Neural progenitor cell (in vitro differentiated cells): ENCODE data around the gene TMEM179. TPM values are rescaled to one million over a fixed set of nuclear protein-coding genes. Genes with fewer than 3 reads are reported as not detected.

Source experiments
- DNase-seq: peaks from one replicate; pipeline ENCODE4 v3.0.0-alpha.2; 2016; ENCODE audit warnings: low spot score
- H2AFZ ChIP-seq: fragments of 200-600 bp; sonication (generic); replicated peaks from 2 replicates; pipeline ENCODE4 v1.6.1; 2016; ENCODE audit warnings: antibody characterized with exemption
- H3F3A ChIP-seq: fragments of 200-600 bp; sonication (generic); 2 replicates; pipeline ENCODE4 v1.6.1; 2016; ENCODE audit warnings: antibody characterized with exemption, low read depth
- H3K27ac ChIP-seq: fragments of 200-600 bp; sonication (generic); 2 replicates; pipeline ENCODE4 v1.5.1; 2016; ENCODE audit warnings: mild to moderate bottlenecking
- H3K27me3 ChIP-seq: fragments of 200-600 bp; sonication (generic); 2 replicates; pipeline ENCODE4 v1.6.1; 2016; ENCODE audit warnings: mild to moderate bottlenecking, moderate library complexity
- H3K36me3 ChIP-seq: fragments of 200-600 bp; sonication (generic); 2 replicates; pipeline ENCODE4 v1.5.1; 2016
- H3K4me1 ChIP-seq: fragments of 200-600 bp; sonication (generic); 2 replicates; pipeline ENCODE4 v1.6.1; 2016; ENCODE audit warnings: mixed run types
- H3K4me2 ChIP-seq: fragments of 200-600 bp; sonication (generic); 2 replicates; pipeline ENCODE4 v1.6.1; 2016
- H3K4me3 ChIP-seq: fragments of 200-600 bp; sonication (generic); 2 replicates; pipeline ENCODE4 v1.5.1; 2016
- H3K79me2 ChIP-seq: fragments of 200-600 bp; sonication (generic); 2 replicates; pipeline ENCODE4 v1.6.1; 2016; ENCODE audit warnings: low read depth
- H3K9ac ChIP-seq: fragments of 200-600 bp; sonication (generic); 2 replicates; pipeline ENCODE4 v1.6.1; 2016
- H3K9me3 ChIP-seq: fragments of 200-600 bp; sonication (generic); 2 replicates; pipeline ENCODE4 v1.5.1; 2016; ENCODE audit warnings: low read depth
- H4K20me1 ChIP-seq: fragments of 200-600 bp; sonication (generic); 2 replicates; pipeline ENCODE4 v1.6.1; 2016; ENCODE audit warnings: low read depth
- H3K27ac Mint-ChIP-seq: 3 replicates; pipeline ENCODE4 v1.8.0; 2021; ENCODE audit warnings: mixed read lengths
- H3K27me3 Mint-ChIP-seq: 2 replicates; pipeline ENCODE4 v1.8.0; 2022; ENCODE audit warnings: low read depth, mild to moderate bottlenecking, inconsistent platforms, moderate library complexity, mixed read lengths; ENCODE audit not compliant: insufficient read depth
- H3K36me3 Mint-ChIP-seq: 3 replicates; pipeline ENCODE4 v1.8.0; 2021; ENCODE audit warnings: mixed read lengths
- H3K4me1 Mint-ChIP-seq: 3 replicates; pipeline ENCODE4 v1.8.0; 2021; ENCODE audit warnings: mixed read lengths
- H3K4me3 Mint-ChIP-seq: 3 replicates; pipeline ENCODE4 v1.8.0; 2021; ENCODE audit warnings: mild to moderate bottlenecking, moderate library complexity, mixed read lengths
- H3K9me3 Mint-ChIP-seq: 3 replicates; pipeline ENCODE4 v1.8.0; 2020; ENCODE audit warnings: mixed read lengths
- EZH2 ChIP-seq: fragments of 200-600 bp; sonication (generic); IDR thresholded peaks from 2 replicates; pipeline ENCODE4 v1.6.1; 2017; ENCODE audit warnings: antibody characterized with exemption, mild to moderate bottlenecking, moderate library complexity
- EZH2phosphoT487 ChIP-seq: fragments of 200-600 bp; sonication (generic); IDR thresholded peaks from 2 replicates; pipeline ENCODE4 v1.6.1; 2017; ENCODE audit warnings: antibody characterized with exemption
- total RNA-seq: library from RNA; depleted of rRNA; stranded (reverse); fragments of >200 nt; gene quantifications from 2 replicates; pipeline ENCODE4 v1.2.3, GENCODE V29; 2015; ENCODE audit warnings: low replicate concordance
- TF ChIP-seq, protein P1 (sequence below): fragments of 200-600 bp; sonication (generic); IDR thresholded peaks from 2 replicates; pipeline ENCODE4 v1.5.1; 2017; ENCODE audit warnings: antibody characterized with exemption, mild to moderate bottlenecking

TMEM179 gene
- total RNA-seq, 1 donor from 2014 or later: 0.77 TPM

GRCh38 chr14:104577847-104578301 lies 26.7 kb downstream of the TMEM179 start:
- Histone ChIP-seq H3K4me2 (no peak overlapping the region), H3K27me3 (no peaks in the 10 kb centered on the region), H3K4me1 (peaks cover 4% of the 10 kb centered on the region), H3K9ac (no peak overlapping the region), H3F3A (no peaks in the 10 kb centered on the region), H3K79me2 (no peaks in the 10 kb centered on the region), H3K9me3 (no peaks in the 10 kb centered on the region), H3K4me3 (no peak overlapping the region), H3K36me3 (no peaks in the 10 kb centered on the region), H4K20me1 (no peaks in the 10 kb centered on the region), H2AFZ (no peak overlapping the region), H3K27ac (no peak overlapping the region)
- H3K9me3 Mint-ChIP-seq: no peaks in the 10 kb centered on the region
- no peak overlapping the region for H3K4me3 Mint-ChIP-seq
- peaks cover 22% of the 10 kb centered on the region for H3K4me1 Mint-ChIP-seq
- no peak for DNase-seq
- H3K36me3 Mint-ChIP-seq: no peaks in the 10 kb centered on the region
- H3K27me3 Mint-ChIP-seq: peaks cover 10% of the 10 kb centered on the region
- TF ChIP-seq, protein P1, sequence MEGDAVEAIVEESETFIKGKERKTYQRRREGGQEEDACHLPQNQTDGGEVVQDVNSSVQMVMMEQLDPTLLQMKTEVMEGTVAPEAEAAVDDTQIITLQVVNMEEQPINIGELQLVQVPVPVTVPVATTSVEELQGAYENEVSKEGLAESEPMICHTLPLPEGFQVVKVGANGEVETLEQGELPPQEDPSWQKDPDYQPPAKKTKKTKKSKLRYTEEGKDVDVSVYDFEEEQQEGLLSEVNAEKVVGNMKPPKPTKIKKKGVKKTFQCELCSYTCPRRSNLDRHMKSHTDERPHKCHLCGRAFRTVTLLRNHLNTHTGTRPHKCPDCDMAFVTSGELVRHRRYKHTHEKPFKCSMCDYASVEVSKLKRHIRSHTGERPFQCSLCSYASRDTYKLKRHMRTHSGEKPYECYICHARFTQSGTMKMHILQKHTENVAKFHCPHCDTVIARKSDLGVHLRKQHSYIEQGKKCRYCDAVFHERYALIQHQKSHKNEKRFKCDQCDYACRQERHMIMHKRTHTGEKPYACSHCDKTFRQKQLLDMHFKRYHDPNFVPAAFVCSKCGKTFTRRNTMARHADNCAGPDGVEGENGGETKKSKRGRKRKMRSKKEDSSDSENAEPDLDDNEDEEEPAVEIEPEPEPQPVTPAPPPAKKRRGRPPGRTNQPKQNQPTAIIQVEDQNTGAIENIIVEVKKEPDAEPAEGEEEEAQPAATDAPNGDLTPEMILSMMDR: no peak
- no peak for TF ChIP-seq EZH2phosphoT487
- TF ChIP-seq EZH2: no peak
- H3K27ac Mint-ChIP-seq: no peak overlapping the region

GRCh38 chr14:104577426-104577825 lies 27.1 kb downstream of the TMEM179 start:
- H3K9me3 Mint-ChIP-seq: no peaks in the 10 kb centered on the region
- H3K27me3 ChIP-seq: no peaks in the 10 kb centered on the region
- H3K9me3 ChIP-seq: no peaks in the 10 kb centered on the region
- no peak overlapping the region for H3K27ac Mint-ChIP-seq
- no peaks in the 10 kb centered on the region for H3K36me3 ChIP-seq
- H3F3A ChIP-seq: no peaks in the 10 kb centered on the region
- peaks cover 10% of the 10 kb centered on the region for H3K27me3 Mint-ChIP-seq
- no peak overlapping the region for H3K4me3 ChIP-seq
- H3K4me3 Mint-ChIP-seq: no peak overlapping the region
- no peak for TF ChIP-seq EZH2
- TF ChIP-seq EZH2phosphoT487: no peak
- TF ChIP-seq, protein P1: no peak
- no peaks in the 10 kb centered on the region for H4K20me1 ChIP-seq
- H2AFZ ChIP-seq: no peak overlapping the region
- H3K4me1 Mint-ChIP-seq: peaks cover 22% of the 10 kb centered on the region
- no peak for DNase-seq
- H3K4me1 ChIP-seq: peaks cover 4% of the 10 kb centered on the region
- no peaks in the 10 kb centered on the region for H3K79me2 ChIP-seq
- H3K36me3 Mint-ChIP-seq: no peaks in the 10 kb centered on the region
- H3K27ac ChIP-seq: no peak overlapping the region
- no peak overlapping the region for H3K4me2 ChIP-seq
- H3K9ac ChIP-seq: no peak overlapping the region

GRCh38 chr14:104576970-104577332 lies 27.6 kb downstream of the TMEM179 start:
- Mint-ChIP-seq H3K27me3 (peaks cover 10% of the 10 kb centered on the region), H3K4me3 (no peak overlapping the region), H3K36me3 (no peaks in the 10 kb centered on the region), H3K27ac (no peak overlapping the region), H3K9me3 (no peaks in the 10 kb centered on the region), H3K4me1 (peaks cover 22% of the 10 kb centered on the region)
- Histone ChIP-seq H3K9me3 (no peaks in the 10 kb centered on the region), H2AFZ (no peak overlapping the region), H3K9ac (no peak overlapping the region), H3F3A (no peaks in the 10 kb centered on the region), H3K27me3 (no peaks in the 10 kb centered on the region), H3K27ac (no peak overlapping the region), H3K4me3 (no peak overlapping the region), H4K20me1 (no peaks in the 10 kb centered on the region), H3K4me1 (peaks cover 4% of the 10 kb centered on the region), H3K79me2 (no peaks in the 10 kb centered on the region), H3K36me3 (no peaks in the 10 kb centered on the region), H3K4me2 (no peak overlapping the region)
- no peak for DNase-seq
- no peak for TF ChIP-seq EZH2
- TF ChIP-seq EZH2phosphoT487: no peak

- Histone ChIP-seq H4K20me1 (no peaks in the 10 kb centered on the region), H3K4me1 (peaks cover 4% of the 10 kb centered on the region), H3K4me3 (no peak overlapping the region), H3K9ac (no peak overlapping the region), H3F3A (no peaks in the 10 kb centered on the region), H3K9me3 (no peaks in the 10 kb centered on the region), H3K36me3 (no peaks in the 10 kb centered on the region), H2AFZ (no peak overlapping the region), H3K4me2 (no peak overlapping the region), H3K27ac (no peak overlapping the region), H3K27me3 (no peaks in the 10 kb centered on the region), H3K79me2 (no peaks in the 10 kb centered on the region)
- DNase-seq: no peak
- Mint-ChIP-seq H3K27me3 (peaks cover 9% of the 10 kb centered on the region), H3K27ac (peak overlapping the region; percentile 66), H3K4me1 (peaks cover 26% of the 10 kb centered on the region), H3K36me3 (no peaks in the 10 kb centered on the region), H3K4me3 (no peak overlapping the region), H3K9me3 (no peaks in the 10 kb centered on the region)
- TF ChIP-seq EZH2 (no peak), EZH2phosphoT487 (no peak)
- TF ChIP-seq, protein P1: no peak
Measured at GRCh38 chr14:104576232-104576969, 28.2 kb downstream of the TMEM179 start.
